ENCODE measurements around the gene LOC128125822.

LOC128125822 gene

GRCh38 chr6:63573076-63573898 is 1.0 kb downstream of the LOC128125822 start (continued):
- TF ChIP-seq PRDM1 (tag by site-specific recombination; IDR thresholded peaks at IDR 0.05), result no peak
- no peak for TF ChIP-seq ZNF837 (tag by site-specific recombination; IDR thresholded peaks at IDR 0.05)
- TF ChIP-seq ZNF138 (tag by site-specific recombination; IDR thresholded peaks at IDR 0.05; ENCODE audit: borderline replicate concordance), result no peak
- TF ChIP-seq ZSCAN16 (tag by site-specific recombination; IDR thresholded peaks at IDR 0.05), result no peak
- no peak; the same call in none of the 2 replicates for TF ChIP-seq YY1 (tag by site-specific recombination; IDR thresholded peaks at IDR 0.05)
- TF ChIP-seq ZNF292 (tag by site-specific recombination; IDR thresholded peaks at IDR 0.05; ENCODE audit: borderline replicate concordance, low read depth), result no peak
- no peak for TF ChIP-seq ZBTB7A (tag by site-specific recombination; IDR thresholded peaks at IDR 0.05; ENCODE audit: low read depth)
- no peak for TF ChIP-seq ZNF549 (tag by site-specific recombination; IDR thresholded peaks at IDR 0.05)
- no peak for TF ChIP-seq PBX3 (CRISPR knock-in tag; IDR thresholded peaks at IDR 0.05)
- TF ChIP-seq ZNF324 (tag by site-specific recombination; IDR thresholded peaks at IDR 0.05), result no peak
- TF ChIP-seq SP7 (tag by site-specific recombination; IDR thresholded peaks at IDR 0.05), result no peak; the same call in none of the 2 replicates
- TF ChIP-seq ZBTB44 (tag by site-specific recombination; IDR thresholded peaks at IDR 0.05), result no peak; the same call in none of the 2 replicates
- no peak for TF ChIP-seq ZNF362 (tag by site-specific recombination; IDR thresholded peaks at IDR 0.05)
- TF ChIP-seq ZNF621 (tag by site-specific recombination; IDR thresholded peaks at IDR 0.05), result no peak
- TF ChIP-seq SP2 (tag by site-specific recombination; IDR thresholded peaks at IDR 0.05), result peak; percentile 79
- TF ChIP-seq ZNF221 (tag by site-specific recombination; IDR thresholded peaks at IDR 0.05; ENCODE audit: borderline replicate concordance), result no peak
- TF ChIP-seq KLF7 (tag by site-specific recombination; IDR thresholded peaks at IDR 0.05; ENCODE audit: borderline replicate concordance), result peak; percentile 32; the same call in 1 of the 2 replicates
- peak; percentile 15; the same call in 1 of the 2 replicates for TF ChIP-seq PRDM4 (tag by site-specific recombination; IDR thresholded peaks at IDR 0.05)
- peak; percentile 63 for TF ChIP-seq OSR2 (tag by site-specific recombination; IDR thresholded peaks at IDR 0.05)
- TF ChIP-seq ZBTB11 (tag by site-specific recombination; conservative IDR thresholded peaks at IDR 0.05; ENCODE audit: low read depth), result 0 out of 2 replicates have a peak, but pooled peaks have one; percentile 13
- TF ChIP-seq ZNF580 (tag by site-specific recombination; IDR thresholded peaks at IDR 0.05), result 0 out of 2 replicates have a peak, but pooled peaks have one; percentile 11
- no peak for TF ChIP-seq ZNF664 (tag by site-specific recombination; IDR thresholded peaks at IDR 0.05)
- TF ChIP-seq ZNF518A (tag by site-specific recombination; conservative IDR thresholded peaks at IDR 0.05; ENCODE audit: low read depth), result no peak; the same call in 1 of the 2 replicates
